BJ (cell line): Measurements from ENCODE around the gene GPR171. TPM values are rescaled to one million over a fixed set of nuclear protein-coding genes. Genes with fewer than 3 reads are reported as not detected.
"Not testable (repeated sequence)": the region's sequence is repeated elsewhere in the genome, so short reads cannot be mapped to it uniquely, and the experiment has no call there.

Source experiments
- CTCF ChIA-PET: fragments of 350-600 bp; formaldehyde crosslinking; extraction: SDS; loops from one replicate; lab custom pipeline; 2021; ENCODE audit warnings: antibody characterized with exemption, inconsistent platforms; lab: Yijun Ruan, JAX
- POLR2A ChIA-PET: fragments of 300-600 bp; sonication (Branson Sonifier 250); formaldehyde crosslinking; extraction: SDS; loops from one replicate; lab custom pipeline; 2021; ENCODE audit warnings: antibody characterized with exemption; lab: Charles Lee
- DNase-seq: peaks from one replicate; pipeline ENCODE4 v3.0.0-alpha.2; 2011; ENCODE audit warnings: low read depth
- H3K27me3 ChIP-seq: 2 replicates; pipeline ENCODE4 v1.6.0; 2011; ENCODE audit warnings: low read length; ENCODE audit not compliant: control insufficient read depth, insufficient read depth
- H3K36me3 ChIP-seq: 2 replicates; pipeline ENCODE4 v1.5.1; 2011; ENCODE audit warnings: low read length; ENCODE audit not compliant: control insufficient read depth, insufficient read depth
- H3K4me3 ChIP-seq: 2 replicates; pipeline ENCODE4 v1.5.1; 2011; ENCODE audit warnings: low read depth, mild to moderate bottlenecking, control low read depth, low read length
- CTCF ChIP-seq: IDR thresholded peaks from 2 replicates; pipeline ENCODE4 v1.5.1; 2011; ENCODE audit warnings: low read depth, mild to moderate bottlenecking, control low read depth, inconsistent platforms, low read length, moderate library complexity; ENCODE audit not compliant: insufficient read depth
- polyA minus RNA-seq: library from RNA; depleted of rRNA, polyadenylated mRNA; stranded (reverse); fragments of >200 nt; gene quantifications from 2 replicates; pipeline ENCODE4 v1.2.3, GENCODE V29; 2011; rRNA and poly(A)+ RNA removed
- polyA plus RNA-seq: library from polyadenylated mRNA; depleted of rRNA; stranded (reverse); fragments of >200 nt; gene quantifications from 2 replicates; pipeline ENCODE4 v1.2.3, GENCODE V29; 2011; rRNA removed

The GPR171 gene
- polyA plus RNA-seq: not detected in 2 replicates
- not detected in 2 replicates for polyA minus RNA-seq

- CTCF ChIA-PET: interaction anchor here (0.6 to 1.1 kb wide), 3 partner anchors 17 to 647 kb away, joined by 3 to 6 read pairs (median 3); no protein-coding TSS in a partner anchor
- Histone ChIP-seq H3K4me3 (no peak within 1 kb of the TSS), H3K27me3 (no peaks in the 10 kb centered on the region), H3K36me3 (no peaks in the 10 kb centered on the region)
- TF ChIP-seq CTCF: no peak
- DNase-seq: no peak
- POLR2A ChIA-PET: no interaction called here
Observed at GRCh38 chr3:151203051-151203420, at the start of gene GPR171. GPR171 (minus strand) TSS chr3:151203216; CDS start chr3:151199386, 3,830 bp downstream.

GRCh38 chr3:151248772-151249337 is 45.8 kb upstream of the GPR171 start:
- Histone ChIP-seq H3K27me3 (peaks cover 1% of the 10 kb centered on the region), H3K36me3 (no peaks in the 10 kb centered on the region), H3K4me3 (no peak overlapping the region)
- no peak for TF ChIP-seq CTCF
- ChIA-PET CTCF (interaction anchor here (0.9 to 1.8 kb wide), 4 partner anchors 11 to 81 kb away, joined by 3 to 10 read pairs (median 3); no protein-coding TSS in a partner anchor), POLR2A (no interaction called here)
- DNase-seq: no peak

- POLR2A ChIA-PET, H3K4me3 ChIP-seq, CTCF ChIA-PET, DNase-seq, H3K36me3 ChIP-seq, H3K27me3 ChIP-seq: not testable (repeated sequence)
Observed at GRCh38 chr3:151242006-151242405, 39.0 kb upstream of the GPR171 start.

- POLR2A ChIA-PET: no interaction called here
- no peak for TF ChIP-seq CTCF
- no peak for DNase-seq
- Histone ChIP-seq H3K27me3 (no peaks in the 10 kb centered on the region), H3K4me3 (no peak overlapping the region), H3K36me3 (no peaks in the 10 kb centered on the region)
- CTCF ChIA-PET: no interaction called here
Observed at GRCh38 chr3:151236736-151237135, 33.7 kb upstream of the GPR171 start.

GRCh38 chr3:151236316-151236715 is 33.3 kb upstream of the GPR171 start:
- ChIA-PET POLR2A (no interaction called here), CTCF (interaction anchor here (1.7 kb wide), 1 partner anchor 11 kb away, joined by 3 read pairs; no protein-coding TSS in a partner anchor)
- H3K27me3 ChIP-seq: no peaks in the 10 kb centered on the region
- H3K4me3 ChIP-seq: no peak overlapping the region
- no peak for DNase-seq
- no peak for TF ChIP-seq CTCF
- H3K36me3 ChIP-seq: no peaks in the 10 kb centered on the region
